ENCODE measurements around the gene MAMDC2.
"Not testable (repeated sequence)": the region's sequence is repeated elsewhere in the genome, so short reads cannot be mapped to it uniquely, and the experiment has no call there.

Gene MAMDC2

GRCh38 chr9:70043689-70044489 lies at the start of gene MAMDC2:
TSS of gene MAMDC2 (plus strand) at chr9:70043848. CDS start at chr9:70044198, 350 bp downstream.
- FAIRE-seq, result no peak

GRCh38 chr9:69995846-69996245 lies 47.8 kb upstream of the MAMDC2 start:
- FAIRE-seq, result no peak

GRCh38 chr9:69996967-69997366 lies 46.7 kb upstream of the MAMDC2 start:
- no peak for FAIRE-seq

GRCh38 chr9:69997524-69997923 lies 46.1 kb upstream of the MAMDC2 start:
- no peak for FAIRE-seq

GRCh38 chr9:69999315-69999714 lies 44.3 kb upstream of the MAMDC2 start:
- FAIRE-seq, result no peak

GRCh38 chr9:70000469-70000868 lies 43.2 kb upstream of the MAMDC2 start:
- no peak for FAIRE-seq

- FAIRE-seq, result no peak
Observed at GRCh38 chr9:70003901-70004714, 39.5 kb upstream of the MAMDC2 start.

GRCh38 chr9:70006306-70006705 lies 37.3 kb upstream of the MAMDC2 start:
- FAIRE-seq, result no peak

GRCh38 chr9:70007831-70008230 lies 35.8 kb upstream of the MAMDC2 start:
- FAIRE-seq, result no peak

GRCh38 chr9:70010015-70010414 lies 33.6 kb upstream of the MAMDC2 start:
- no peak for FAIRE-seq

- no peak for FAIRE-seq
Observed at GRCh38 chr9:70011366-70011765, 32.3 kb upstream of the MAMDC2 start.

GRCh38 chr9:70012569-70012968 lies 31.1 kb upstream of the MAMDC2 start:
- FAIRE-seq, result no peak

GRCh38 chr9:70013598-70014196 lies 30.0 kb upstream of the MAMDC2 start:
- FAIRE-seq, result no peak

- no peak for FAIRE-seq
Observed at GRCh38 chr9:70015099-70015498, 28.5 kb upstream of the MAMDC2 start.

GRCh38 chr9:70020217-70020616 lies 23.4 kb upstream of the MAMDC2 start:
- no peak for FAIRE-seq

GRCh38 chr9:70020991-70021571 lies 22.6 kb upstream of the MAMDC2 start:
- FAIRE-seq, result no peak

GRCh38 chr9:70028287-70028686 lies 15.4 kb upstream of the MAMDC2 start:
- FAIRE-seq, result no peak

- no peak for FAIRE-seq
Observed at GRCh38 chr9:70030156-70030555, 13.5 kb upstream of the MAMDC2 start.

- no peak for FAIRE-seq
Observed at GRCh38 chr9:70031141-70031545, 12.5 kb upstream of the MAMDC2 start.

GRCh38 chr9:70034271-70034711 lies 9.4 kb upstream of the MAMDC2 start:
- no peak for FAIRE-seq

- no peak for FAIRE-seq
Observed at GRCh38 chr9:70035691-70036090, 8.0 kb upstream of the MAMDC2 start.

- FAIRE-seq, result no peak
Observed at GRCh38 chr9:70036641-70037040, 7.0 kb upstream of the MAMDC2 start.

- not testable (repeated sequence) for FAIRE-seq
Observed at GRCh38 chr9:70038171-70038621, 5.5 kb upstream of the MAMDC2 start.

Data from islet of Langerhans (tissue), 1 donor.